ENCODE results near the gene BANP. TPM values are rescaled to one million over a fixed set of nuclear protein-coding genes. Genes with fewer than 3 reads are reported as not detected.
"Not testable (repeated sequence)": the region's sequence is repeated elsewhere in the genome, so short reads cannot be mapped to it uniquely, and the experiment has no call there.

BANP gene
- total and polyA plus RNA-seq, 2 of the 8 experiments (the other 6 are each of a cell fraction or from before 2014, with no cell fraction given): 25.8 to 39.8 TPM

- H3K9ac ChIP-seq (replicated peaks in 1 of 4; ENCODE audit: extremely low read depth in 1 of 4, low read depth in 3 of 4, low read length in 3 of 4); H3K4ac ChIP-seq (replicated peaks; ENCODE audit: insufficient read length, low read depth, low read length); H3K36me3 ChIP-seq (ENCODE audit: control insufficient read depth in 2 of 4, insufficient read depth in 4 of 4, low read length in 3 of 4); H2AK5ac ChIP-seq (ENCODE audit: low read depth, low read length); H3K23ac ChIP-seq (ENCODE audit: insufficient read length); H3K18ac ChIP-seq (ENCODE audit: extremely low read depth, low read length); H3K4me2 ChIP-seq (ENCODE audit: insufficient read depth in 1 of 2, low read depth in 2 of 2, low read length in 2 of 2); FAIRE-seq; H4K5ac ChIP-seq (ENCODE audit: insufficient read length, low read depth, low read length); H3K4me3 ChIP-seq (ENCODE audit: extremely low read depth in 1 of 4, insufficient read depth in 2 of 4, low read depth in 3 of 4, low read length in 4 of 4); H2BK20ac ChIP-seq (ENCODE audit: low read length); H4K8ac ChIP-seq (ENCODE audit: extremely low read depth, insufficient read depth, low read length); POLR2A ChIA-PET (ENCODE audit: partially characterized antibody); H3K4me1 ChIP-seq (replicated peaks in 1 of 4; ENCODE audit: control insufficient read depth in 3 of 4, insufficient read depth in 4 of 4, low read length in 3 of 4); H3K23me2 ChIP-seq (ENCODE audit: low read depth, low read length); H2BK120ac ChIP-seq (replicated peaks; ENCODE audit: low read depth, low read length); H3K79me2 ChIP-seq (ENCODE audit: control insufficient read depth in 1 of 2, insufficient read depth in 2 of 2, low read length in 2 of 2); H2BK5ac ChIP-seq (ENCODE audit: low read depth, low read length); H3K9me3 ChIP-seq (ENCODE audit: insufficient read depth in 2 of 2, low read depth in 1 of 2, low read length in 1 of 2); DNase-seq (ENCODE audit: low read depth in 1 of 2, low spot score in 2 of 2); H2BK15ac ChIP-seq (ENCODE audit: low read length); H2BK12ac ChIP-seq (ENCODE audit: low read depth, low read length); H3K56ac ChIP-seq (replicated peaks; ENCODE audit: insufficient read length, low read depth, low read length); H3K14ac ChIP-seq (ENCODE audit: insufficient read length); H2AFZ ChIP-seq (ENCODE audit: low read length); H3K79me1 ChIP-seq (ENCODE audit: low read depth, low read length); H3K27ac ChIP-seq (ENCODE audit: low read depth, low read length); H4K20me1 ChIP-seq (replicated peaks in 1 of 2; ENCODE audit: control insufficient read depth in 1 of 2, insufficient read depth in 2 of 2, low read length in 2 of 2); H4K91ac ChIP-seq (replicated peaks; ENCODE audit: insufficient read length, low read length); H3K27me3 ChIP-seq (replicated peaks in 1 of 4; ENCODE audit: control insufficient read depth in 3 of 4, extremely low read depth in 1 of 4, insufficient read depth in 3 of 4, low read length in 3 of 4): not testable (repeated sequence)
- 94% methylated on average over 11 of the region's 11 CpGs; no CpG with 5 or more reads in 1 of the 2 experiments for WGBS, 2 experiments (ENCODE audit: extremely low coverage in 1 of 2, insufficient coverage in 1 of 2, insufficient read length in 1 of 2, insufficient replicate concordance in 2 of 2, low coverage in 1 of 2, low lambda C conversion rate in 2 of 2, missing lambda C conversion rate in 1 of 2)
- CTCF ChIA-PET (ENCODE audit: partially characterized antibody): interaction anchor here (0.7 to 5.4 kb wide), 14 partner anchors 10 to 128 kb away, joined by 3 to 44 read pairs (median 4); no protein-coding TSS in a partner anchor
- peak; percentile 18; the same call in 1 of the 2 replicates for TF ChIP-seq KDM1A (IDR thresholded peaks at IDR 0.05; ENCODE audit: borderline replicate concordance, low read length)
These were observed 43.1 kb upstream of the BANP start for GRCh38 chr16:87908101-87908500.
